Measurements from ENCODE around the gene MAGEB3. TPM values are rescaled to one million over a fixed set of nuclear protein-coding genes. Genes with fewer than 3 reads are reported as not detected.

MAGEB3 gene
- total RNA-seq, 1 donor from 2014 or later: not detected

DNA sequence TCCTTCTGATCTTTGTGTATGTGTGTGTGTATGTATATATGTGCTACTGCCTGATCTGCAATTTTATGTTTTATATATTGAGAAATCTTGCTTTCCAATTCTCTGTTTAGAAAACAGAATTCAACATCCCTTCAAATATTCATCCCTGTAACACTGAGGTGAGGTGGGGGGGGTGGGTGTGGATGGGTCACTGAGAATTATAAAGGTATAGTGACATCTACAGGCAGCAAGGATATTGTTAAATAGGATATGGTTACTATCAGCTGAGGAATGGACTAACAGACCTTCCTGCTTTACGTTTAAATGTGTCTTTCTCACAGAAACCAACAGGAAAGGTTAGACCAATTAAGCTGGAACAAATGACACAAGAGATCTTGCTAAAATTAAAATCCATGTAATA lies 34.1 kb upstream of the MAGEB3 start:
- DNase-seq (ENCODE audit: low spot score): no peak
- H3K4me1 Mint-ChIP-seq (ENCODE audit: unreplicated experiment): peaks cover 5% of the 10 kb centered on the region
- TF ChIP-seq, protein P1, sequence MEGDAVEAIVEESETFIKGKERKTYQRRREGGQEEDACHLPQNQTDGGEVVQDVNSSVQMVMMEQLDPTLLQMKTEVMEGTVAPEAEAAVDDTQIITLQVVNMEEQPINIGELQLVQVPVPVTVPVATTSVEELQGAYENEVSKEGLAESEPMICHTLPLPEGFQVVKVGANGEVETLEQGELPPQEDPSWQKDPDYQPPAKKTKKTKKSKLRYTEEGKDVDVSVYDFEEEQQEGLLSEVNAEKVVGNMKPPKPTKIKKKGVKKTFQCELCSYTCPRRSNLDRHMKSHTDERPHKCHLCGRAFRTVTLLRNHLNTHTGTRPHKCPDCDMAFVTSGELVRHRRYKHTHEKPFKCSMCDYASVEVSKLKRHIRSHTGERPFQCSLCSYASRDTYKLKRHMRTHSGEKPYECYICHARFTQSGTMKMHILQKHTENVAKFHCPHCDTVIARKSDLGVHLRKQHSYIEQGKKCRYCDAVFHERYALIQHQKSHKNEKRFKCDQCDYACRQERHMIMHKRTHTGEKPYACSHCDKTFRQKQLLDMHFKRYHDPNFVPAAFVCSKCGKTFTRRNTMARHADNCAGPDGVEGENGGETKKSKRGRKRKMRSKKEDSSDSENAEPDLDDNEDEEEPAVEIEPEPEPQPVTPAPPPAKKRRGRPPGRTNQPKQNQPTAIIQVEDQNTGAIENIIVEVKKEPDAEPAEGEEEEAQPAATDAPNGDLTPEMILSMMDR (IDR thresholded peaks at IDR 0.05; ENCODE audit: unreplicated experiment): no peak
- H3K36me3 Mint-ChIP-seq (ENCODE audit: low read depth, unreplicated experiment): no peaks in the 10 kb centered on the region
- no peak overlapping the region for H3K27ac Mint-ChIP-seq (ENCODE audit: unreplicated experiment)
- no peak overlapping the region for H3K4me3 Mint-ChIP-seq (ENCODE audit: unreplicated experiment)
- no peaks in the 10 kb centered on the region for H3K9me3 Mint-ChIP-seq (ENCODE audit: unreplicated experiment)
- H3K27me3 Mint-ChIP-seq (ENCODE audit: unreplicated experiment): no peaks in the 10 kb centered on the region

DNA sequence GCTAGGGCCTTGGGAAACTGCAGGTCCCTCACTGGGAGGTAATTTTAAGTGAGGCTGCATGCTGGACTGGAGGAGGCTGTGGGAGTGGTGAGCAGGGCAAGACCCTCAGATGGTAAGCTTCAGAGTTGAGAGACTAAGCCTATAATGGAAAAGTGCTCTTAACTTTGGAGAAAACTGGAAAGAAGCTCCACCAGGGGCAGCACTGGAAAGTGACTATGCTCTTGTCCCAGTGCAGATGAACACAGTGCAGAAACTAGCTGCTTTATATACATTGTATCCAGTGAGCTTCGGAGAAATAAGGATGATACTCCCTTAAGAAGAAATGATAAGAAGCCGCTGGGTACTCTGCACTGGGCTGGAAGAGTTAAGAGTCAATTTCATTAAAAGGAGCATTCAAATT lies 18.3 kb upstream of the MAGEB3 start:
- Mint-ChIP-seq H3K9me3 (ENCODE audit: unreplicated experiment) (no peaks in the 10 kb centered on the region), H3K27ac (ENCODE audit: unreplicated experiment) (no peak overlapping the region), H3K27me3 (ENCODE audit: unreplicated experiment) (peaks cover 4% of the 10 kb centered on the region), H3K4me1 (ENCODE audit: unreplicated experiment) (peaks cover 6% of the 10 kb centered on the region), H3K36me3 (ENCODE audit: low read depth, unreplicated experiment) (no peaks in the 10 kb centered on the region), H3K4me3 (ENCODE audit: unreplicated experiment) (no peak overlapping the region)
- no peak for DNase-seq (ENCODE audit: low spot score)
- TF ChIP-seq, protein P1 (IDR thresholded peaks at IDR 0.05; ENCODE audit: unreplicated experiment): no peak

DNA sequence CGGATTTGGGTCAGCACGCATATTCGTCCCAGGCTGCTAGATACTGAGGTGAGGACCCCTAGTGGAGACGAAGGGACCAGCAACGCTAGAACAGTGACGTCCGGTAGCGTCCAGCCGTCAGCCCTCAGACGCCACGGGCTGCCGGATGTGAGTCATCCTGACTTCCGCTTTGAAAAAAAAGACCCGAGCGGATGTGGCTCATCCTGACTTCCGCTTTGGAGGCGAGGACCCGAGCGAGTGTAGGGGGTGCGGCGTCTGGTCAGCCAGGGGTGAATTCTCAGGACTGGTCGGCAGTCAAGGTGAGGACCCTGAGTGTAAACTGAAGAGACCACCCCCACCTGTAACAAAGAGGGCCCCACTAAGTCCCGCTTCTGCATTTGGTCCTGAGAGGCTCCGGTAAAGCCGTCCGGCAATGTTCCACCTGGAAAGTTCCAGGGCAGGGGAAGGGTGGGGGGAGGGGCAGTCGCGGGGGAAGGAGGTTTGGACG lies 15.1 kb upstream of the MAGEB3 start, which contains the start of gene MAGEB2:
MAGEB2 (plus strand) TSS at position 207 of the 487 bp plus-strand sequence. CDS start 3,018 bp downstream, outside the sequence.
- H3K27ac Mint-ChIP-seq (ENCODE audit: unreplicated experiment): no peak within 1 kb of the TSS
- no peak within 1 kb of the TSS for H3K4me3 Mint-ChIP-seq (ENCODE audit: unreplicated experiment)
- H3K9me3 Mint-ChIP-seq (ENCODE audit: unreplicated experiment): no peaks in the 10 kb centered on the region
- peaks cover 4% of the 10 kb centered on the region for H3K4me1 Mint-ChIP-seq (ENCODE audit: unreplicated experiment)
- peaks cover 5% of the 10 kb centered on the region for H3K27me3 Mint-ChIP-seq (ENCODE audit: unreplicated experiment)
- H3K36me3 Mint-ChIP-seq (ENCODE audit: low read depth, unreplicated experiment): no peaks in the 10 kb centered on the region
- TF ChIP-seq, protein P1 (IDR thresholded peaks at IDR 0.05; ENCODE audit: unreplicated experiment): no peak
- no peak for DNase-seq (ENCODE audit: low spot score)

GRCh38 chrX:30217465-30217864 lies 13.0 kb upstream of the MAGEB3 start:
- no peaks in the 10 kb centered on the region for H3K4me1 Mint-ChIP-seq (ENCODE audit: unreplicated experiment)
- H3K4me3 Mint-ChIP-seq (ENCODE audit: unreplicated experiment): no peak overlapping the region
- no peaks in the 10 kb centered on the region for H3K9me3 Mint-ChIP-seq (ENCODE audit: unreplicated experiment)
- H3K27me3 Mint-ChIP-seq (ENCODE audit: unreplicated experiment): peaks cover 5% of the 10 kb centered on the region
- DNase-seq (ENCODE audit: low spot score): no peak
- H3K36me3 Mint-ChIP-seq (ENCODE audit: low read depth, unreplicated experiment): no peaks in the 10 kb centered on the region
- TF ChIP-seq, protein P1 (IDR thresholded peaks at IDR 0.05; ENCODE audit: unreplicated experiment): no peak
- H3K27ac Mint-ChIP-seq (ENCODE audit: unreplicated experiment): no peak overlapping the region

DNA sequence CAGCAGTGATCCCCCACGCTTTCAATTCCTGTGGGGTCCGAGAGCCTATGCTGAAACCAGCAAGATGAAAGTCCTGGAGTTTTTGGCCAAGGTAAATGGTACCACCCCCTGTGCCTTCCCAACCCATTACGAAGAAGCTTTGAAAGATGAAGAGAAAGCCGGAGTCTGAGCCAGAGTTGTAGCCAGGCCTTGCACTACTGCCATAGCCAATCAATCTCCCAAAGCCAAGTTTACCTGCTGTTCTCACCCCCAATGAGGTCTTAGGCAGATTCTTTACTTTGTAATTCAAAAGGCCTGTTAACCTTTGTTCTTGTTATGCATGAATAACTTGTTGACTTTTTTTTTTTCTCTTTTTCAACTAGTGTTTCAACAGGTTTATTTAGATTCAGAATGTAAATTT lies 11.1 kb upstream of the MAGEB3 start:
- Mint-ChIP-seq H3K4me1 (ENCODE audit: unreplicated experiment) (no peaks in the 10 kb centered on the region), H3K27ac (ENCODE audit: unreplicated experiment) (no peak overlapping the region), H3K27me3 (ENCODE audit: unreplicated experiment) (peaks cover 3% of the 10 kb centered on the region), H3K36me3 (ENCODE audit: low read depth, unreplicated experiment) (no peaks in the 10 kb centered on the region), H3K4me3 (ENCODE audit: unreplicated experiment) (no peak overlapping the region), H3K9me3 (ENCODE audit: unreplicated experiment) (no peaks in the 10 kb centered on the region)
- TF ChIP-seq, protein P1 (IDR thresholded peaks at IDR 0.05; ENCODE audit: unreplicated experiment): no peak
- no peak for DNase-seq (ENCODE audit: low spot score)
